ENCODE results near the gene PTTG2.

DNA sequence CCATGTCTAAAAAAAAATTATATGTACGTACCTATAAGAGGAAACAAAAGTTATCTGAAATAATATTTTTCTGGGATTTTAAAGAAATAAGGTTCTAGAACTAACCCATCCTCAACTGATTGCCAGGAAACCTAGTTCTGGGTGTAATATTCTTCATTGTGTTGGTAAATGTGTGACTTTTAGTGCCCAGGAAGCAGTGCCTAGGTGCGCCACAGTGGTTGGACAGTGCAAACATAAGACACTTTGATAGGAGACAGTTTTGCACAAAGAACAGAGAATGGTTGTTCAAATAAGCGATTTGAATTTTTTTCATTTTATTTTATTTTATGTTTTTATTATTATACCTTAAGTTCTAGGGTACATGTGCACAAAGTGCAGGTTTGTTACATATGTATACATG, 22.0 kb upstream of the PTTG2 start:
- TF ChIP-seq, protein P1, sequence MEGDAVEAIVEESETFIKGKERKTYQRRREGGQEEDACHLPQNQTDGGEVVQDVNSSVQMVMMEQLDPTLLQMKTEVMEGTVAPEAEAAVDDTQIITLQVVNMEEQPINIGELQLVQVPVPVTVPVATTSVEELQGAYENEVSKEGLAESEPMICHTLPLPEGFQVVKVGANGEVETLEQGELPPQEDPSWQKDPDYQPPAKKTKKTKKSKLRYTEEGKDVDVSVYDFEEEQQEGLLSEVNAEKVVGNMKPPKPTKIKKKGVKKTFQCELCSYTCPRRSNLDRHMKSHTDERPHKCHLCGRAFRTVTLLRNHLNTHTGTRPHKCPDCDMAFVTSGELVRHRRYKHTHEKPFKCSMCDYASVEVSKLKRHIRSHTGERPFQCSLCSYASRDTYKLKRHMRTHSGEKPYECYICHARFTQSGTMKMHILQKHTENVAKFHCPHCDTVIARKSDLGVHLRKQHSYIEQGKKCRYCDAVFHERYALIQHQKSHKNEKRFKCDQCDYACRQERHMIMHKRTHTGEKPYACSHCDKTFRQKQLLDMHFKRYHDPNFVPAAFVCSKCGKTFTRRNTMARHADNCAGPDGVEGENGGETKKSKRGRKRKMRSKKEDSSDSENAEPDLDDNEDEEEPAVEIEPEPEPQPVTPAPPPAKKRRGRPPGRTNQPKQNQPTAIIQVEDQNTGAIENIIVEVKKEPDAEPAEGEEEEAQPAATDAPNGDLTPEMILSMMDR (IDR thresholded peaks at IDR 0.05; ENCODE audit: poor library complexity, severe bottlenecking): no peak
- TF ChIP-seq MXI1 (conservative IDR thresholded peaks at IDR 0.05; ENCODE audit: poor library complexity, severe bottlenecking) (no peak), POLR2AphosphoS5 (IDR thresholded peaks at IDR 0.05) (no peak), SMC3 (conservative IDR thresholded peaks at IDR 0.05; ENCODE audit: poor library complexity) (no peak), EP300 (conservative IDR thresholded peaks at IDR 0.05; ENCODE audit: poor library complexity, severe bottlenecking) (no peak), EZH2 (IDR thresholded peaks at IDR 0.05; ENCODE audit: borderline replicate concordance, insufficient read depth, low read length, poor library complexity, severe bottlenecking) (no peak), TAF1 (IDR thresholded peaks at IDR 0.05; ENCODE audit: low read depth) (no peak), RAD21 (conservative IDR thresholded peaks at IDR 0.05) (no peak)

Data from neural cell (in vitro differentiated cells).